ENCODE data around the gene RNF213. TPM values are rescaled to one million over a fixed set of nuclear protein-coding genes. Genes with fewer than 3 reads are reported as not detected.

Gene RNF213
- polyA plus RNA-seq, 1 donor (not counting 4 experiments of a cell fraction or from before 2014, with no cell fraction given): 24.4 TPM

DNA sequence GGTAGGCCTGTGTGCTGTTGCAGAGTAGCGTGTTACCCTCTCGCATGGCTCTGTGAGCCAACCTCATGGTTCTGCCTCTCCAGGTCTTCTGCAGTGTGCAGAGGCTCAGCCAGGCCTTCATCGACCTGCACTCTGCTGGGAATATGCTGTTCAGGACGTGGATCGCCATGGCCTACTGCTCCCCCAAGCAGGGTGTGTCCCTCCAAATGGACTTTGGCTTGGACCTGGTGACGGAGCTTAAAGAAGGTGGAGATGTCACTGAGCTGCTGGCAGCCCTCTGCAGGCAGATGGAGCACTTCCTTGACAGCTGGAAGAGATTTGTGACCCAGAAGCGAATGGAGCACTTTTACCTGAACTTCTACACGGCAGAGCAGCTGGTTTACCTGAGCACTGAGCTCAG, 78.5 kb downstream of the RNF213 start:
- dilution Hi-C loops (cut with MboI; ENCODE audit: extremely low pct_ligation_motif_present, low sequenced_read_pairs): no loop called here
- no peaks in the 10 kb centered on the region for H3K79me2 ChIP-seq (ENCODE audit: control insufficient read depth, insufficient read depth, low read length)
- no peak for DNase-seq (ENCODE audit: low read depth, low spot score)
- FAIRE-seq: no peak
- H3K9me1 ChIP-seq (ENCODE audit: control insufficient read depth, extremely low read depth, insufficient read depth, low read length): no peaks in the 10 kb centered on the region
- no peak overlapping the region for H3K9ac ChIP-seq (ENCODE audit: control insufficient read depth, extremely low read depth, insufficient read depth, low read length)
- no peaks in the 10 kb centered on the region for H4K20me1 ChIP-seq (ENCODE audit: control insufficient read depth, extremely low read depth, insufficient read depth, low read length)
- H3K4me1 ChIP-seq (ENCODE audit: control insufficient read depth, extremely low read depth, insufficient read depth, low read length): no peaks in the 10 kb centered on the region
- H3K27me3 ChIP-seq (ENCODE audit: control insufficient read depth, extremely low read depth, insufficient read depth, low read length): no peaks in the 10 kb centered on the region
- H3K4me2 ChIP-seq (ENCODE audit: control insufficient read depth, extremely low read depth, insufficient read depth, low read depth, low read length): no peak overlapping the region
- H3K36me3 ChIP-seq (ENCODE audit: control insufficient read depth in 2 of 2, extremely low read depth in 1 of 2, insufficient read depth in 2 of 2, low read length in 2 of 2): peaks cover 34 to 39% of the 10 kb centered on the region in 2 experiments
- H3K9me3 ChIP-seq (ENCODE audit: control insufficient read depth, low read depth, low read length): no peaks in the 10 kb centered on the region
- no peak for TF ChIP-seq EZH2 (IDR thresholded peaks at IDR 0.05; ENCODE audit: low read length)
- TF ChIP-seq, protein P1, sequence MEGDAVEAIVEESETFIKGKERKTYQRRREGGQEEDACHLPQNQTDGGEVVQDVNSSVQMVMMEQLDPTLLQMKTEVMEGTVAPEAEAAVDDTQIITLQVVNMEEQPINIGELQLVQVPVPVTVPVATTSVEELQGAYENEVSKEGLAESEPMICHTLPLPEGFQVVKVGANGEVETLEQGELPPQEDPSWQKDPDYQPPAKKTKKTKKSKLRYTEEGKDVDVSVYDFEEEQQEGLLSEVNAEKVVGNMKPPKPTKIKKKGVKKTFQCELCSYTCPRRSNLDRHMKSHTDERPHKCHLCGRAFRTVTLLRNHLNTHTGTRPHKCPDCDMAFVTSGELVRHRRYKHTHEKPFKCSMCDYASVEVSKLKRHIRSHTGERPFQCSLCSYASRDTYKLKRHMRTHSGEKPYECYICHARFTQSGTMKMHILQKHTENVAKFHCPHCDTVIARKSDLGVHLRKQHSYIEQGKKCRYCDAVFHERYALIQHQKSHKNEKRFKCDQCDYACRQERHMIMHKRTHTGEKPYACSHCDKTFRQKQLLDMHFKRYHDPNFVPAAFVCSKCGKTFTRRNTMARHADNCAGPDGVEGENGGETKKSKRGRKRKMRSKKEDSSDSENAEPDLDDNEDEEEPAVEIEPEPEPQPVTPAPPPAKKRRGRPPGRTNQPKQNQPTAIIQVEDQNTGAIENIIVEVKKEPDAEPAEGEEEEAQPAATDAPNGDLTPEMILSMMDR (optimal IDR thresholded peaks at IDR 0.05 in 1 of 3, IDR thresholded peaks at IDR 0.05 in 1 of 3, conservative IDR thresholded peaks at IDR 0.05 in 1 of 3; ENCODE audit: extremely low read depth in 1 of 3, insufficient read depth in 2 of 3, low read length in 3 of 3): no peak
- no peak overlapping the region for H3K27ac ChIP-seq (ENCODE audit: control insufficient read depth, insufficient read depth, low read length)
- no peak overlapping the region for H2AFZ ChIP-seq (ENCODE audit: control insufficient read depth, low read length)
- H3K4me3 ChIP-seq (ENCODE audit: control insufficient read depth in 2 of 3, extremely low read depth in 1 of 3, insufficient read depth in 2 of 3, low read depth in 1 of 3, low read length in 3 of 3): no peak overlapping the region

DNA sequence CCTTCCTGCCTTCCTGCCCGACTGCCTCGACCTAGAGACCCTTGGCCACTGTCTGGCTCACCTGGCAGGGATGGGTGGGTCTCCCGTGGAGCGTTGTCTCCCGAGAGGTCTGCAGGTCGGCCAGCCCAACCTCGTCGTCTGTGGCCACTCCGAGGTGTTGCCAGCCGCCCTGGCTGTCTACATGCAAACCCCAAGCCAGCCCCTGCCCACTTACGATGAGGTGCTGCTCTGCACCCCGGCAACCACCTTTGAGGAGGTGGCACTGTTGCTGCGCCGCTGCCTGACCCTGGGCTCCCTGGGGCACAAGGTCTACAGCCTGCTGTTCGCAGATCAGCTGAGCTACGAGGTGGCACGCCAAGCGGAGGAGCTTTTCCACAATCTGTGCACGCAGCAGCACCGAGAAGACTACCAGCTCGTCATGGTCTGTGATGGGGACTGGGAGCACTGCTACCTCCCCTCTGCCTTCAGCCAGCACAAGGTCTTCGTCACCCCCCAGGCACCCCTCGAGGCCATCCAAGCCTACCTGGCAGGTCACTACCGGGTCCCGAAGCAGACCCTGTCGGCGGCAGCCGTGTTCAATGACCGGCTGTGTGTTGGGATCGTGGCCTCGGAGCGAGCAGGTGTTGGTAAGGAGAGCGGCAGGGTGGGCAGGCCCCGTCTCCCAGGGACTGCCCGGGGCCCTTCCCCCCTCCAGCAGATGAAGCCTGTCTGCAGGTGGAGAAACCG, 79.2 kb downstream of the RNF213 start:
- no peaks in the 10 kb centered on the region for H4K20me1 ChIP-seq (ENCODE audit: control insufficient read depth, extremely low read depth, insufficient read depth, low read length)
- DNase-seq (ENCODE audit: low read depth, low spot score) (no peak), FAIRE-seq (no peak)
- no peaks in the 10 kb centered on the region for H3K4me1 ChIP-seq (ENCODE audit: control insufficient read depth, extremely low read depth, insufficient read depth, low read length)
- TF ChIP-seq, protein P1 (optimal IDR thresholded peaks at IDR 0.05 in 1 of 3, IDR thresholded peaks at IDR 0.05 in 1 of 3, conservative IDR thresholded peaks at IDR 0.05 in 1 of 3; ENCODE audit: extremely low read depth in 1 of 3, insufficient read depth in 2 of 3, low read length in 3 of 3): no peak
- TF ChIP-seq EZH2 (IDR thresholded peaks at IDR 0.05; ENCODE audit: low read length): no peak
- H3K9me3 ChIP-seq (ENCODE audit: control insufficient read depth, low read depth, low read length): no peaks in the 10 kb centered on the region
- H3K9me1 ChIP-seq (ENCODE audit: control insufficient read depth, extremely low read depth, insufficient read depth, low read length): no peaks in the 10 kb centered on the region
- peaks cover 36 to 44% of the 10 kb centered on the region in 2 experiments for H3K36me3 ChIP-seq (ENCODE audit: control insufficient read depth in 2 of 2, extremely low read depth in 1 of 2, insufficient read depth in 2 of 2, low read length in 2 of 2)
- H2AFZ ChIP-seq (ENCODE audit: control insufficient read depth, low read length): no peak overlapping the region
- dilution Hi-C loops (cut with MboI; ENCODE audit: extremely low pct_ligation_motif_present, low sequenced_read_pairs): no loop called here
- no peak overlapping the region for H3K4me3 ChIP-seq (ENCODE audit: control insufficient read depth in 2 of 3, extremely low read depth in 1 of 3, insufficient read depth in 2 of 3, low read depth in 1 of 3, low read length in 3 of 3)
- H3K27ac ChIP-seq (ENCODE audit: control insufficient read depth, insufficient read depth, low read length): no peak overlapping the region
- no peak overlapping the region for H3K9ac ChIP-seq (ENCODE audit: control insufficient read depth, extremely low read depth, insufficient read depth, low read length)
- H3K4me2 ChIP-seq (ENCODE audit: control insufficient read depth, extremely low read depth, insufficient read depth, low read depth, low read length): no peak overlapping the region
- no peaks in the 10 kb centered on the region for H3K79me2 ChIP-seq (ENCODE audit: control insufficient read depth, insufficient read depth, low read length)
- no peaks in the 10 kb centered on the region for H3K27me3 ChIP-seq (ENCODE audit: control insufficient read depth, extremely low read depth, insufficient read depth, low read length)

Data from keratinocyte (primary cell).